ENCODE results near the gene TEX35.
"Not testable (repeated sequence)": the region's sequence is repeated elsewhere in the genome, so short reads cannot be mapped to it uniquely, and the experiment has no call there.

Gene TEX35

GRCh38 chr1:178494569-178494971, 18.3 kb upstream of the TEX35 start:
- DNase-seq (ENCODE audit: low read depth in 1 of 2, low spot score in 1 of 2) = no peak

GRCh38 chr1:178495158-178495557, 17.8 kb upstream of the TEX35 start:
- DNase-seq (ENCODE audit: low read depth in 1 of 2, low spot score in 1 of 2) = no peak

- no peak for DNase-seq (ENCODE audit: low read depth in 1 of 2, low spot score in 1 of 2)
Measured at GRCh38 chr1:178495741-178496409, 17.0 kb upstream of the TEX35 start.

GRCh38 chr1:178496410-178497135, 16.3 kb upstream of the TEX35 start, which contains the start of gene CLEC20A:
Gene CLEC20A, minus strand, starts transcription at chr1:178496964. Its CDS starts 25 bp downstream, at chr1:178496939.
- no peak for DNase-seq (ENCODE audit: low read depth in 1 of 2, low spot score in 1 of 2)

GRCh38 chr1:178497903-178498478, 14.9 kb upstream of the TEX35 start:
- DNase-seq (ENCODE audit: low read depth in 1 of 2, low spot score in 1 of 2) = no peak

- DNase-seq (ENCODE audit: low read depth in 1 of 2, low spot score in 1 of 2) = no peak
Measured at GRCh38 chr1:178498896-178499675, 13.8 kb upstream of the TEX35 start.

- no peak for DNase-seq (ENCODE audit: low read depth in 1 of 2, low spot score in 1 of 2)
Measured at GRCh38 chr1:178500091-178500770, 12.7 kb upstream of the TEX35 start.

GRCh38 chr1:178500936-178501554, 11.9 kb upstream of the TEX35 start:
- DNase-seq (ENCODE audit: low read depth in 1 of 2, low spot score in 1 of 2) = no peak

- DNase-seq (ENCODE audit: low read depth in 1 of 2, low spot score in 1 of 2) = peak; percentile 13 to 25
Measured at GRCh38 chr1:178501705-178502329, 11.1 kb upstream of the TEX35 start.

- DNase-seq (ENCODE audit: low read depth in 1 of 2, low spot score in 1 of 2) = no peak
Measured at GRCh38 chr1:178502330-178502714, 10.6 kb upstream of the TEX35 start.

- DNase-seq (ENCODE audit: low read depth in 1 of 2, low spot score in 1 of 2) = no peak
Measured at GRCh38 chr1:178502856-178503255, 10.1 kb upstream of the TEX35 start.

- DNase-seq (ENCODE audit: low read depth in 1 of 2, low spot score in 1 of 2) = not testable (repeated sequence)
Measured at GRCh38 chr1:178503316-178503715, 9.6 kb upstream of the TEX35 start.

GRCh38 chr1:178503849-178504248, 9.1 kb upstream of the TEX35 start:
- no peak for DNase-seq (ENCODE audit: low read depth in 1 of 2, low spot score in 1 of 2)

- DNase-seq (ENCODE audit: low read depth in 1 of 2, low spot score in 1 of 2) = no peak
Measured at GRCh38 chr1:178504286-178504685, 8.6 kb upstream of the TEX35 start.

- no peak for DNase-seq (ENCODE audit: low read depth in 1 of 2, low spot score in 1 of 2)
Measured at GRCh38 chr1:178506177-178506576, 6.7 kb upstream of the TEX35 start.

GRCh38 chr1:178506669-178507068, 6.2 kb upstream of the TEX35 start:
- no peak for DNase-seq (ENCODE audit: low read depth in 1 of 2, low spot score in 1 of 2)

GRCh38 chr1:178509414-178510007, 3.4 kb upstream of the TEX35 start:
- no peak for DNase-seq (ENCODE audit: low read depth in 1 of 2, low spot score in 1 of 2)

GRCh38 chr1:178510155-178510554, 2.8 kb upstream of the TEX35 start:
- DNase-seq (ENCODE audit: low read depth in 1 of 2, low spot score in 1 of 2) = no peak

- no peak for DNase-seq (ENCODE audit: low read depth in 1 of 2, low spot score in 1 of 2)
Measured at GRCh38 chr1:178513278-178513983, 522 bp downstream of the TEX35 start.
